ENCODE measurements around the gene MFSD6.

Gene MFSD6

GRCh38 chr2:190404487-190404886 is 3.7 kb upstream of the MFSD6 start:
- H3K27ac ChIP-seq (ENCODE audit: insufficient read depth in 1 of 2, low read depth in 1 of 2, low read length in 2 of 2, poor library complexity in 1 of 2, severe bottlenecking in 2 of 2): no peak overlapping the region
- ChIA-PET POLR2A (no interaction called here), CTCF (interaction anchor here (1.4 kb wide), 1 partner anchor 641 kb away, joined by 5 read pairs; the partner anchor contains the start of gene OSGEPL1)

GRCh38 chr2:190405070-190405469 is 3.1 kb upstream of the MFSD6 start:
- peaks cover 0 to 2% (median 0%) of the 10 kb centered on the region in 4 experiments for H3K36me3 ChIP-seq (ENCODE audit: control insufficient read depth in 4 of 4, insufficient read depth in 4 of 4, low read length in 3 of 4)
- WGBS (ENCODE audit: insufficient coverage): 100% methylated on average over 3 of the region's 3 CpGs
- H3K4me1 ChIP-seq (ENCODE audit: control extremely low read depth in 1 of 4, control insufficient read depth in 4 of 4, insufficient read depth in 4 of 4, low read length in 3 of 4): peaks cover 13 to 27% (median 22%) of the 10 kb centered on the region in 4 experiments
- ChIA-PET CTCF (no interaction called here), POLR2A (no interaction called here)
- peaks cover 0 to 2% (median 0%) of the 10 kb centered on the region in 5 experiments for H3K9me3 ChIP-seq (ENCODE audit: control extremely low read depth in 1 of 5, control insufficient read depth in 4 of 5, insufficient read depth in 2 of 5, low read depth in 1 of 5, low read length in 4 of 5)
- H3K27ac ChIP-seq (ENCODE audit: insufficient read depth in 1 of 2, low read depth in 1 of 2, low read length in 2 of 2, poor library complexity in 1 of 2, severe bottlenecking in 2 of 2): no peak overlapping the region
- DNase-seq: no peak
- H3K27me3 ChIP-seq (replicated peaks in 2 of 5; ENCODE audit: control insufficient read depth in 4 of 5, insufficient read depth in 5 of 5, low read length in 4 of 5): no peaks in the 10 kb centered on the region
- no peak overlapping the region for H3K4me3 ChIP-seq (ENCODE audit: control insufficient read depth in 1 of 7, extremely low read depth in 1 of 7, insufficient read depth in 4 of 7, low read depth in 2 of 7, low read length in 6 of 7)

More at GRCh38 chr2:190404487-190404886, 3.7 kb upstream of the MFSD6 start:
- peaks cover 0 to 2% (median 0%) of the 10 kb centered on the region in 5 experiments for H3K9me3 ChIP-seq (ENCODE audit: control extremely low read depth in 1 of 5, control insufficient read depth in 4 of 5, insufficient read depth in 2 of 5, low read depth in 1 of 5, low read length in 4 of 5)
- H3K27me3 ChIP-seq (replicated peaks in 2 of 5; ENCODE audit: control insufficient read depth in 4 of 5, insufficient read depth in 5 of 5, low read length in 4 of 5): no peaks in the 10 kb centered on the region
- no peak overlapping the region for H3K4me3 ChIP-seq (ENCODE audit: control insufficient read depth in 1 of 7, extremely low read depth in 1 of 7, insufficient read depth in 4 of 7, low read depth in 2 of 7, low read length in 6 of 7)
- peak in 2 of 3 donors; percentile 61 for DNase-seq
- peaks cover 0 to 2% (median 0%) of the 10 kb centered on the region in 4 experiments for H3K36me3 ChIP-seq (ENCODE audit: control insufficient read depth in 4 of 4, insufficient read depth in 4 of 4, low read length in 3 of 4)
- H3K4me1 ChIP-seq (ENCODE audit: control extremely low read depth in 1 of 4, control insufficient read depth in 4 of 4, insufficient read depth in 4 of 4, low read length in 3 of 4): peaks cover 9 to 21% (median 16%) of the 10 kb centered on the region in 4 experiments

- POLR2A ChIA-PET: no interaction called here
- no CpG with 5 or more reads among the region's 3 CpGs for WGBS (ENCODE audit: insufficient coverage)
- Histone ChIP-seq H3K27me3 (replicated peaks in 2 of 5; ENCODE audit: control insufficient read depth in 4 of 5, insufficient read depth in 5 of 5, low read length in 4 of 5) (no peaks in the 10 kb centered on the region), H3K27ac (ENCODE audit: insufficient read depth in 1 of 2, low read depth in 1 of 2, low read length in 2 of 2, poor library complexity in 1 of 2, severe bottlenecking in 2 of 2) (no peak overlapping the region), H3K9me3 (ENCODE audit: control extremely low read depth in 1 of 5, control insufficient read depth in 4 of 5, insufficient read depth in 2 of 5, low read depth in 1 of 5, low read length in 4 of 5) (peaks cover 0 to 2% (median 0%) of the 10 kb centered on the region in 5 experiments), H3K36me3 (ENCODE audit: control insufficient read depth in 4 of 4, insufficient read depth in 4 of 4, low read length in 3 of 4) (peaks cover 0 to 2% (median 0%) of the 10 kb centered on the region in 4 experiments), H3K4me1 (ENCODE audit: control extremely low read depth in 1 of 4, control insufficient read depth in 4 of 4, insufficient read depth in 4 of 4, low read length in 3 of 4) (peaks cover 13 to 35% (median 30%) of the 10 kb centered on the region in 4 experiments), H3K4me3 (ENCODE audit: control insufficient read depth in 1 of 7, extremely low read depth in 1 of 7, insufficient read depth in 4 of 7, low read depth in 2 of 7, low read length in 6 of 7) (no peak overlapping the region)
- no peak for DNase-seq
- CTCF ChIA-PET: interaction anchor here (1.1 to 1.4 kb wide), 2 partner anchors 25 to 64 kb away, joined by 3 to 4 read pairs; no protein-coding TSS in a partner anchor
Measured at GRCh38 chr2:190405995-190406394, 2.2 kb upstream of the MFSD6 start.

- H3K27me3 ChIP-seq (replicated peaks in 2 of 5; ENCODE audit: control insufficient read depth in 4 of 5, insufficient read depth in 5 of 5, low read length in 4 of 5): no peaks in the 10 kb centered on the region
Measured at GRCh38 chr2:190406805-190407204, 1.4 kb upstream of the MFSD6 start.

GRCh38 chr2:190407246-190407661 is 901 bp upstream of the MFSD6 start:
- Histone ChIP-seq H3K27me3 (replicated peaks in 2 of 5; ENCODE audit: control insufficient read depth in 4 of 5, insufficient read depth in 5 of 5, low read length in 4 of 5) (no peaks in the 10 kb centered on the region), H3K4me1 (ENCODE audit: control extremely low read depth in 1 of 4, control insufficient read depth in 4 of 4, insufficient read depth in 4 of 4, low read length in 3 of 4) (peaks cover 13 to 45% (median 33%) of the 10 kb centered on the region in 4 experiments), H3K36me3 (ENCODE audit: control insufficient read depth in 4 of 4, insufficient read depth in 4 of 4, low read length in 3 of 4) (peaks cover 0 to 2% (median 0%) of the 10 kb centered on the region in 4 experiments), H3K4me3 (ENCODE audit: control insufficient read depth in 1 of 7, extremely low read depth in 1 of 7, insufficient read depth in 4 of 7, low read depth in 2 of 7, low read length in 6 of 7) (peak overlapping the region in 6 of 7 experiments; percentile 76 to 91 (median 82)), H3K27ac (ENCODE audit: insufficient read depth in 1 of 2, low read depth in 1 of 2, low read length in 2 of 2, poor library complexity in 1 of 2, severe bottlenecking in 2 of 2) (peak overlapping the region; percentile 74 to 96), H3K9me3 (ENCODE audit: control extremely low read depth in 1 of 5, control insufficient read depth in 4 of 5, insufficient read depth in 2 of 5, low read depth in 1 of 5, low read length in 4 of 5) (peaks cover 0 to 2% (median 0%) of the 10 kb centered on the region in 5 experiments)
- 58% methylated on average over 8 of the region's 11 CpGs for whole genome bisulfite sequencing (ENCODE audit: insufficient coverage)
- POLR2A ChIA-PET: interaction anchor here (1.1 to 1.2 kb wide), 4 partner anchors 26 to 63 kb away, joined by 3 to 7 read pairs (median 4); no protein-coding TSS in a partner anchor
- DNase-seq: peak; percentile 38 to 94 (median 93)
- CTCF ChIA-PET: interaction anchor here (1.0 to 1.4 kb wide), 9 partner anchors 8 to 63 kb away, joined by 3 to 4 read pairs (median 3); no protein-coding TSS in a partner anchor

More at GRCh38 chr2:190406805-190407204, 1.4 kb upstream of the MFSD6 start:
- Histone ChIP-seq H3K4me3 (ENCODE audit: control insufficient read depth in 1 of 7, extremely low read depth in 1 of 7, insufficient read depth in 4 of 7, low read depth in 2 of 7, low read length in 6 of 7) (peak overlapping the region in 1 of 7 experiments; percentile 91), H3K36me3 (ENCODE audit: control insufficient read depth in 4 of 4, insufficient read depth in 4 of 4, low read length in 3 of 4) (peaks cover 0 to 2% (median 0%) of the 10 kb centered on the region in 4 experiments), H3K4me1 (ENCODE audit: control extremely low read depth in 1 of 4, control insufficient read depth in 4 of 4, insufficient read depth in 4 of 4, low read length in 3 of 4) (peaks cover 13 to 43% (median 33%) of the 10 kb centered on the region in 4 experiments), H3K27ac (ENCODE audit: insufficient read depth in 1 of 2, low read depth in 1 of 2, low read length in 2 of 2, poor library complexity in 1 of 2, severe bottlenecking in 2 of 2) (peak overlapping the region; percentile 74 to 96), H3K9me3 (ENCODE audit: control extremely low read depth in 1 of 5, control insufficient read depth in 4 of 5, insufficient read depth in 2 of 5, low read depth in 1 of 5, low read length in 4 of 5) (peaks cover 0 to 2% (median 0%) of the 10 kb centered on the region in 5 experiments)
- CTCF ChIA-PET: interaction anchor here (1.0 to 1.4 kb wide), 9 partner anchors 9 to 64 kb away, joined by 3 to 4 read pairs (median 3); no protein-coding TSS in a partner anchor
- DNase-seq: no peak
- POLR2A ChIA-PET: interaction anchor here (1.1 to 1.2 kb wide), 4 partner anchors 26 to 63 kb away, joined by 3 to 7 read pairs (median 4); no protein-coding TSS in a partner anchor
- 86% methylated on average over 4 of the region's 4 CpGs for WGBS (ENCODE audit: insufficient coverage)

- Histone ChIP-seq H3K9me3 (ENCODE audit: control extremely low read depth in 1 of 5, control insufficient read depth in 4 of 5, insufficient read depth in 2 of 5, low read depth in 1 of 5, low read length in 4 of 5) (peaks cover 0 to 2% (median 0%) of the 10 kb centered on the region in 5 experiments), H3K36me3 (ENCODE audit: control insufficient read depth in 4 of 4, insufficient read depth in 4 of 4, low read length in 3 of 4) (peaks cover 0 to 2% (median 0%) of the 10 kb centered on the region in 4 experiments), H3K4me1 (ENCODE audit: control extremely low read depth in 1 of 4, control insufficient read depth in 4 of 4, insufficient read depth in 4 of 4, low read length in 3 of 4) (peaks cover 13 to 58% (median 44%) of the 10 kb centered on the region in 4 experiments), H3K27ac (ENCODE audit: insufficient read depth in 1 of 2, low read depth in 1 of 2, low read length in 2 of 2, poor library complexity in 1 of 2, severe bottlenecking in 2 of 2) (peak overlapping the region; percentile 93 to 96), H3K27me3 (replicated peaks in 2 of 5; ENCODE audit: control insufficient read depth in 4 of 5, insufficient read depth in 5 of 5, low read length in 4 of 5) (no peaks in the 10 kb centered on the region), H3K4me3 (ENCODE audit: control insufficient read depth in 1 of 7, extremely low read depth in 1 of 7, insufficient read depth in 4 of 7, low read depth in 2 of 7, low read length in 6 of 7) (peak overlapping the region; percentile 68 to 91 (median 81))
- 0% methylated on average over 32 of the region's 54 CpGs for WGBS (ENCODE audit: insufficient coverage)
- CTCF ChIA-PET: no interaction called here
- POLR2A ChIA-PET: no interaction called here
- DNase-seq: peak; percentile 74 to 92 (median 89)
Measured at GRCh38 chr2:190408538-190409271, 550 bp downstream of the MFSD6 start.
